Amniotic epithelial cell (primary cell): ENCODE measurements around the gene ABHD12B.
"Not testable (repeated sequence)": the region's sequence is repeated elsewhere in the genome, so short reads cannot be mapped to it uniquely, and the experiment has no call there.

Experiments used
- DNase-seq: peaks from one replicate; pipeline ENCODE4 v3.0.0-alpha.2; 2010; ENCODE audit warnings: low read depth

Gene ABHD12B

GRCh38 chr14:50839691-50840090 lies 32.2 kb upstream of the ABHD12B start:
- DNase-seq, result no peak

GRCh38 chr14:50844391-50844790 lies 27.5 kb upstream of the ABHD12B start:
- DNase-seq, result no peak

- no peak for DNase-seq
These were observed 26.7 kb upstream of the ABHD12B start for GRCh38 chr14:50845166-50845565.

GRCh38 chr14:50846226-50846880 lies 25.5 kb upstream of the ABHD12B start:
- DNase-seq, result peak; percentile 87

- DNase-seq, result no peak
These were observed 18.0 kb upstream of the ABHD12B start for GRCh38 chr14:50853891-50854290.

- DNase-seq, result no peak
These were observed 17.3 kb upstream of the ABHD12B start for GRCh38 chr14:50854521-50854920.

- DNase-seq, result peak; percentile 54
These were observed 16.3 kb upstream of the ABHD12B start for GRCh38 chr14:50855558-50855957.

- no peak for DNase-seq
These were observed 15.2 kb upstream of the ABHD12B start for GRCh38 chr14:50856660-50857059.

- DNase-seq, result no peak
These were observed 12.6 kb upstream of the ABHD12B start for GRCh38 chr14:50859296-50859624.

- DNase-seq, result peak; percentile 69
These were observed 11.3 kb upstream of the ABHD12B start for GRCh38 chr14:50860478-50861086.

GRCh38 chr14:50862036-50862570 lies 9.8 kb upstream of the ABHD12B start:
- peak; percentile 76 for DNase-seq

GRCh38 chr14:50864237-50864636 lies 7.6 kb upstream of the ABHD12B start:
- peak; percentile 17 for DNase-seq

- DNase-seq, result no peak
These were observed 6.9 kb upstream of the ABHD12B start for GRCh38 chr14:50864946-50865345.

- peak; percentile 75 for DNase-seq
These were observed 6.3 kb upstream of the ABHD12B start for GRCh38 chr14:50865391-50866076.

- no peak for DNase-seq
These were observed 625 bp upstream of the ABHD12B start for GRCh38 chr14:50871228-50871627.

GRCh38 chr14:50874757-50875156 lies 2.9 kb downstream of the ABHD12B start:
- no peak for DNase-seq

GRCh38 chr14:50875359-50876070 lies 3.7 kb downstream of the ABHD12B start:
- DNase-seq, result peak; percentile 20

- DNase-seq, result no peak
These were observed 11.3 kb downstream of the ABHD12B start for GRCh38 chr14:50882932-50883826.

GRCh38 chr14:50883827-50884197 lies 12.0 kb downstream of the ABHD12B start:
- no peak for DNase-seq

GRCh38 chr14:50887476-50887875 lies 15.6 kb downstream of the ABHD12B start:
- no peak for DNase-seq

- DNase-seq, result peak; percentile 22
These were observed 20.4 kb downstream of the ABHD12B start for GRCh38 chr14:50892255-50892654.

- DNase-seq, result not testable (repeated sequence)
These were observed 24.6 kb downstream of the ABHD12B start for GRCh38 chr14:50896421-50896820.
